ENCODE data around the gene CBLN3.
A peak's percentile ranks its signal among the peaks of the same experiment; 100 is the strongest.
"Not testable (repeated sequence)": the region's sequence is repeated elsewhere in the genome, so short reads cannot be mapped to it uniquely, and the experiment has no call there.

The CBLN3 gene

GRCh38 chr14:24399999-24400718 is 29.3 kb downstream of the CBLN3 start:
- DNase-seq, result no peak

GRCh38 chr14:24399447-24399822 is 30.0 kb downstream of the CBLN3 start:
- no peak for DNase-seq

DNA sequence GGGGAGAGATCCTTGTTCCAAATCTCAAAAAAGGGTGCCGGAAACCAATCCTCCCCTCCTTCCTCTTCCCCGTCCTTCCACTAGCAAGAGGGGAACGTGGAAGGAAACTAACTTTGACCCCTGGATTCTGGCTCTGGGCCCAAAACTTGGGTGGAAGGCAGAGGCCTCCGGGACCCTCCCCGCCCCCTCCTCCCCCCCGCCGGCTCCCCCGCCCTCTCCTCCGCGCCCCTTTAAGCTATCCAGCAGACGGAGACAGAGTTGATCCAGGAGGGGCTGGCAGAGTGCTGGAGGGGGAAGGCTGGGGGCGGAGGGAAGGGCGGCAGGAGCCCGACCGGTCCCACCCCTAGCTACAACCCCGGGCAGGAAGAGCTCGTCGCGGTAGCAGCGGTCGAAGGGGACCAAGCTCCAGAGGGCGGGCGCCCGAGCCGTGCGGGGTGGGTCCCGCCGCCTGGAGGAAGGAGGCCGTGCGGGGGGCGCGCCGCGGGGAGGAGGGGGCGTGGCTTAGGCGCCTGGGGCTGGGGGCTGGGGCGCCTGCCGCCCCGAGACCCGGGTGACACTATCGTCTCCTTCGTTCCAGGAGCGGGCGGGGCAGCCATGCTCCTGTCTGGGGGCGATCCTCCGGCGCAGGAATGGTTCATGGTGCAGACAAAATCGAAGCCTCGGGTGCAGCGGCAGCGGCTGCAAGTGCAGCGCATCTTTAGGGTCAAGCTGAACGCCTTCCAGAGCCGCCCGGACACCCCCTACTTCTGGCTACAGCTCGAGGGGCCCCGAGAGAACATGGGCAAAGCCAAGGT is 30.6 kb downstream of the CBLN3 start, which contains the start of gene NYNRIN:
Gene NYNRIN (plus strand): TSS at position 351 of the 794 bp plus-strand sequence. CDS start 244 bp downstream, at position 595.
- DNase-seq, result peak; percentile 36

DNA sequence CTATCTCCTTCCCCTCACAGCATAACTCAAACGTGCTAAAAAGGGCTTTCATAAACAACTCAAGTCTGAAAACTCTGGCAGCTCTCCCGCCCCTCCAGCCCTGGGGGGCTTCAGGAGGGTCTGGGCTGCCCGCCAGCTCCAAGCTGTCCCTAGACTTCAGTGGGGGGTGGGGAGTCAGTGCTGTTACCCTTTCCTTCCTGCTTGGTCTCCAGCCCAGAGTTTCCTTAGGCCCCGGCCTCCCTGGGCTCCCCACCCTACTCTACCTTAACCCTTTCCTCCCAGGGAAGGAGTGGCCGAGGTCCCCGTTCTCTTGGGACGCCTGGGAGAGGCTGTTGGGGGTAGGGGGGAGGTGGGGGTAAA is 31.2 kb downstream of the CBLN3 start:
- DNase-seq, result no peak

DNA sequence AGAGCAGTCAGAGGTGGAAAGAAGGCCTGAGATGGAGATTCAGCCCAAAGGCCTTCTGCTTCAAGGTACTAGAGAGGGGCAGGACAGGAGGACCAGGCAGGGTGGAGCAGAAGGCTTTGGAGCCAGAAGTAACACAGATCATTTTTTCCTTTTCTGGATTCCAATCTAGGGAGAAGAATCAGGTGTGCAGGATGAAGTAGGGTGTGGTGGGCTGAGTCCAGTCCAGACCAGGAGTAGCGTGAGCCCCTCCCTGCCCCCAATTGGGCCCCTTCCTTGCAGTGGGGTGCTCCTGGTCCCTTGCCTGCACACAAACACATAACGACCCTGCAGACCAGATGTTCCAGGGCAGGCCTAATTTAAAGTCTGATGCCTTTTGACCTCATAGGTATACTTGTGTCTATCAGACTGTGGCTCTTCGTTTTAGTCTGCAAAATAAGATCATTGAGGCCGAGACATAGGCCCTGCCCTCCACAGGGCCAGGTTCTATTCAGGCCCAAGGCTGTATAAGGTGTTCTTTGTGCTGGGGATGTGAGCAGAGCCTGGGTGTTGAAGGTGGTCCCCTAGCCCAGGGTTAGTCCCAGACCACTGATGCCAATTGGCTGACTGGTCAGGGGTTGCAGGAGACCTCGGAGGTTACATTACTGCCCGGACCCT is 31.7 kb downstream of the CBLN3 start:
- DNase-seq, result no peak

GRCh38 chr14:24395609-24396582 is 33.6 kb downstream of the CBLN3 start:
- no peak for DNase-seq

DNA sequence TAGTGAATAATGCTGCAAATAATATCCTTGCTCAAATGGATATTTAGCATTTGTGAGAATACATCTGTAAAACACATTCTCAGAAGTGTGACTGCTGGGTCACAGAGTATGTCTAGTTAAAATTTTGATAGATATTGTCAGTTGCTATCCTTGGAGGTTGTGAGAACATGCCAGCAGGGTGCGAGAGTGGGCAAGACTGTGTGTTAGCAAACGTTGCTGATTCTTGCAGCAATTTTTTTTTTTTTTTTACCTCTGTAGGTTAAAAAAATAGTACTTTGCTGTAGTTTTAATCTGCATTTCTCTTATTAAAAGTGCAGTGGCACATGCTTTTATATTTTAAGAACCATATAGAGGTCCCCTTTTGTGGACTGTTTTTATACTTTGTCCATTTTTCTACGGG is 35.2 kb downstream of the CBLN3 start:
- DNase-seq, result no peak

DNA sequence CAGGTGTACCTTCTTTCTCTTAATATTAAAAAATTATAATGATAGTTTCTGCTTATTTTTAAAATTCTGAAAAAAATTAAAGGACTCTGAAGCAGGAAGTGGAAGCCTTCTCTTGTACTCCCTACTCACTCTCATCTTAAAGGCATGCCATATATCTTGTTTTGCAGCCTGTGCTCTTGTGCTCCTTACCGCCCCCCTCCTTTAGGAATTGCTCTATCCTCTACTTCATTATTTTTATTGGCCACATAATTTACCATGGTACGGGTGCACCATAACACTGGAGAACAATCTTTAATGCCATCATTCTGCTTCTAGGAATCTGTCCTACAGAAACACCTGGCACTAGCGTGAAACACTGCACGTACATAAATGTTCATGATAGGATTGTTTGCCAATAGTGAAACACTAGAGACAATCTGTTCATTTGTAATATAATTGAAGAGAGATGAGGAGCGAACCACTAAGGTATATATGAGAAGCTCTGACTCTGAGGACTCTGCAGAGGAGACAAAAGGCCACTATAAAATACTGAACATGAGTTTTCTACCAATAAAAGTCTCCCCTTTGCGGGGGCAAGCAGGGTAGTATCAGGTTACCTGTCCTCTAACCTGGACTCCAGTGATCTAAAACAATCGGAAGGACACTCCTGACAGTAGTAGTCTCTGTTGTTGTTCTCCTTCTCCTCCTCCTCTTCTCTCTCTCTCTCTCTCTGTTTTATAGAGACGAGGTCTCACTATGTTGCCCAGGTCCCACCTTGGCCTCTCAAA is 37.0 kb downstream of the CBLN3 start:
- DNase-seq, result peak; percentile 41

DNA sequence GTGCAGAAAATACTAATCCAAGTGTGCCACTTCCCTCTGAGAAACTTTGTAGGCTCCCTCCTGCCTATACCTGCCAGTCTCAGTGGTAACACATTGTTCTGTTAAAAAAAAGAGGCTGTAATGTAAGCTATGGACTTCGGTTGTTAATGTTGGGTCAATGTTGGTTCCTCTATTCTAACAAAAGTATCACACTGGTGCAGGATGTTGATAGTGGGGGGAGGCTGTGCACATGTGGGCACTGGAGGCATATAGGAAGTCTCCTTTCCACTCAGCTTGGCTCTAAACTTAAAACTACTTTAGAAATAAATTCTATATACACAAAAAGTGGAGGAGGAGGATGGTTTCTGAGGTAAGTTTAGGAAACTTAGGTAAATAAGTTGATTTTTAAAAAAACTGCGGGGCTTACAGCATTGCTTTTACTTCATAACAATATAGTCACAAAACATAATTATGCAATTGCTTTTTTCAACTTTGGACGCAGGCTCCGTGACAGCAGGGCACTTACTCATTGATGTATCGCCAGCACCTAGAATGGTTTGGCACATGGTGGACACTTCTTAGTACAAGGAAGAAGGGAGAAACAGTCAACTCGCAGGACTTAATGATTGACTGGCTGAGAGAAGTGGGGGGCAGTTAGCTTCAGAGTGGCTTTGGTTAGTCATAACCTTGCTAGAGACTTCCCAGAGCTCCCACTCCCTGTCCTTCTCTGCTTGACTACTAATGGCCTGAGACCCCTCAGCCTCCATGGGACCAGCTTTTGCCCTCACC is 38.6 kb downstream of the CBLN3 start:
- no peak for DNase-seq

GRCh38 chr14:24389226-24389848 is 40.1 kb downstream of the CBLN3 start:
- DNase-seq, result no peak

DNA sequence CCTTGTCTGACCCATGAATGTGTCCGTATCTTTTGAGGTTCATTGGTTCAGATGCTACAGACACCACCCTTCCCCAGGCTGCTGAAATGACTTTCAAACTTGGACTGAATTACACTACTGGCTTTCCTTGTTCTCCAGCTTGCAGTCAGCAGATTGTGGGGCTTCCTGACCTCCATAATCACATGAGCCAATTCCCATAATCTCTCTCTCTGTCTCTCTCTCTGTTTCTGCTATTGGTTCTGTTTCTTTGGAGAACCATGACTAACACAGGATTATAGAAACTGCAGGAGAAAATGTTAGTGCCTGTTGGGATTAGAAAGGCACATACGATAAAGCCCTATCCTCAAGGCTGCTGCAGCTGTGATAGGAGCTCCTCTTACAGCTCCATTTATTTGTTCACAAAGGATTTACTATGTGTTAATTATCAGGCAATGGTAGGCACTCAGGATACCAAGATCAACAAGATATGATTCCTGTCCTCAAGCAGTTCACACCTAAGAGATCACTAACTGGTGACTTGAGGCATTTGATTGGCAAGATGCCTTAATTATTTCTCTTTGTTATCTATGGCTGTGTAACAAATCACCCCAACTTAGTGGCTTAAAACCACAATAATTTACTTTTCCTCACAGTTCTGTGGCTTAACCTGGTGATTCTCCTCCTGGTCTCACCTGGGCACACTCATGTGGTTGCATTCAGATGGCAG is 40.8 kb downstream of the CBLN3 start:
- DNase-seq, result no peak

GRCh38 chr14:24387579-24387978 is 41.9 kb downstream of the CBLN3 start:
- DNase-seq, result not testable (repeated sequence)

- no peak for DNase-seq
Measured at GRCh38 chr14:24387009-24387345, 42.5 kb downstream of the CBLN3 start.

GRCh38 chr14:24385524-24385923 is 43.9 kb downstream of the CBLN3 start:
- DNase-seq, result no peak

DNA sequence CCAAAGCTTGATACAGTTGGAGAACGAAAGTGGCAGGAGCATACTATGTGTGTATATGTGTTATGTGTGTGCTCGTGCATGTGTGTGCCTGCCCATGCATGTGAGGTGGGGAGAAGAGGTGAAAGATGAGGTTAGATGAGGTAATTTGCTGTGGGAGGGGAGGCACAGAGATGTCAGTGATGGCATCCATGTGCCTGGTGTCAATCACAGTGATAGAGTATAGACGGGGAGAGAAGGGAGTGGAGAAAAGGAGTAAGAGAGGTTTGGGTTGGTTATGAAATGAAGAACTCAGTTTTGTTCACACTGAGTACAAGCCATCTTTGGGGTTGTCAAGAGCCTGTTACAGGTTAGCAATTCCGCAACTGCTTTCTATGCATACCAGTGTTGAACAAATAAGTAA is 45.3 kb downstream of the CBLN3 start:
- no peak for DNase-seq

GRCh38 chr14:24382064-24382371 is 47.5 kb downstream of the CBLN3 start:
- DNase-seq, result no peak

GRCh38 chr14:24381363-24382063 is 48.0 kb downstream of the CBLN3 start:
- no peak for DNase-seq

DNA sequence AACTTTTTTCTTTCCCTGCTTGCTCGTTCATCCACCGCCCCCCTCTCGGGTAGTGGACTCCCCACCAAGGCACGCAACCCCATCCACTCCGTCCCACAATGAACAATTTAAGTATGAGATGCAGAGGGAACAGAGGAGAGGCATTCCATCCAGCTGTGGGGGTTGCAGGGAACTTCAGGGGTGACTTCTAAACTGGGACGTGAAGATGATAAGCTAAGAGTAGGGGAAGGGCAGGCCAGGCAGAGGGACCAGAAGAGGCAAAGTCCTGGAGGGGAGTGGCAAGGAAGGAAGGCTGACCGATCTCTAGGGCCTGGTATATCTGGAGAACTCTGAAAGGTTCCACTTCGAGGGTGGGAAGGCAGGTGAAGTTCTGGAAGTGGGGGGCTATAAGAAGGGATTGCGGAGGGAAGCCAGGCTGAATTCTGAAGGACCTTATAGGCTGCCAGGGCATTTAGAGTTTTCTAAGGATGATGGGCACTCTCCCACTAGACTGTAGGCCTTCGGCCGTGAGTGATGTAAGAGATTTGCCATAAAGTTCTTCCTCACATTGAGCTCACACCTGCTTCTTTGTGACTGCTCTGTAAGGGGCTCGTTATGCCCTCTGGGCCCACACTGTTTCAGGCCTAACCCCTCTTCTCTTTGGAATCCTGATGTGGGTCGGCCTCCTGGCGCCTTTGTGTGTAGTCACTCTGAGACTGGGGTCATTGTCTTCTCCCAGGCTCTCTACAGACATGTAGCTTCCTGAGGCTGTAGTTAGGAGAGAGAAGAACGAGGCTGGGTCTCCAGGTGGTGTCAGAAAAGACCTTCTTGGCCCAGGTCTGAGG is 49.3 kb downstream of the CBLN3 start:
- DNase-seq, result no peak

Measured in NCI-H345 (cell line).